GM04504 (cell line): Measurements from ENCODE around the gene TOR1AIP2.
"Not testable (repeated sequence)": the region's sequence is repeated elsewhere in the genome, so short reads cannot be mapped to it uniquely, and the experiment has no call there.

Experiments used
- DNase-seq: peaks from one replicate; pipeline ENCODE4 v3.0.0-alpha.2; 2012; ENCODE audit warnings: low read depth

Gene TOR1AIP2

DNA sequence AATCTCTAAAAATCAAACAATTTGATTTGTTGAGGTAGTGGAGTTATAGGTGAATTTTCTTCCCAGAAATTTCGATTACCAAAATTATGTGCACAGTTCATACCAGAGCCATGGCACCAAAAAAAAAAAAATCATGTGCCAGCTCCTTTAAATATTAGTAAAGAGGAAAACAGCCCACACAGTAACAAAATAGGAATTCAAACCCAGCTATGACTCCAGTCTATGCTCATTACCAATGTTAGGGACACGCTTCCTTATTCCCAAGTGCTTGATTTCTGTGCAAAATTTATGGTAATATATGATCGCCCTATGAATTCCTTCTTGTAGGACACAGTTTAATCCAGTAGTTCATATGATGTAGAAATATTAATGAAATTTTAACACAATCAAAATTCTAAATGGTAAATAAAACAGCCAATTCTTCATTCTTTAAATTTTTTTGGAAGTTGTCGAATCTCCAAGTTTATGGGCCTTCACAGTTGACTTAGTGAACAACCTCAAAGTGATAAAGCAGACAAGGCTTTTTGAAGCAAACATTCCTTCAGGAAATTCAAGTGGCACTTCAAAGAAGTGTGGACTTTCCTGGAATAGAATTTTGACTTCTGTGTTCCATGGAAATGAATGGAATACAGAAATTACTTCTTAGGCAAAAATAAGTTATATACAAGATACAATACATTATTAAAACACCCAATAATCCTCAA is 1.9 kb downstream of the TOR1AIP2 start:
- no peak for DNase-seq

DNA sequence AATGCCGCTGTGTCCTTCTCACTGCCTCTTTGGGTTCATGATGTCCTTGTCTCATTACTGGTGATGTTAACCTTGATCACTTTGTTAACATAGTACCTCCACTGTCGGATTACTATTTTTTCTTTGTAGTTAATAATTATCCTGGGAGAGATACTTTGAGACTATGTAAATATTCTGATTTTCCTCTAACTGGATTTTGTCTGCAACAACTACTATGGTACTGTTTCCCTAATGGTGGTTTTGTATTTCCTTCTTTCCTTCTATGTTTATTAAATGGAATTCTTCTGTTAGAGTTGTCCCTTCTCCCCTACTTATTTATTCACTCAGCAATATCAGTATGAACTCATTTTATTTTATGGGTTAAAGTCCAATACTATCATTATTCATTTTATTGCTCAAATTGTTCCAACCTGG is 4.2 kb downstream of the TOR1AIP2 start:
- no peak for DNase-seq

DNA sequence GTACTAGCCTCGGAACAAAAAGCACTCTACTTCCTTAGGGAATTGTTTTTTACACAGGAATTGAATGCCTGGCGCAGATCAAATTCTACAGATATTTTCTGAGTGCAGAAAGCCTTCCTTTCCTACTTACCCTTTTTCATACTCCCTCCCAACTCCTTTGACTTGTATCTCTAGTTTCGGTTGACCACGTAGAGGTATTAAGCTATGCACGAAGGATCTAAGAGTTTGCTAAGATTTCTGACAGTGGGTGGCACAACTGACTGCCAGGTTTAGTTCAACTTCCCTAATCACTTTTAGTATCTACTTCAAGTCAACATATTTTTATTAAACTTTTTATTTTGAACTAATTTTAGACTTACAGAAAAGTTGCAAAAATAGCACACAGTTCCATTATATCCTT is 5.0 kb downstream of the TOR1AIP2 start:
- no peak for DNase-seq

DNA sequence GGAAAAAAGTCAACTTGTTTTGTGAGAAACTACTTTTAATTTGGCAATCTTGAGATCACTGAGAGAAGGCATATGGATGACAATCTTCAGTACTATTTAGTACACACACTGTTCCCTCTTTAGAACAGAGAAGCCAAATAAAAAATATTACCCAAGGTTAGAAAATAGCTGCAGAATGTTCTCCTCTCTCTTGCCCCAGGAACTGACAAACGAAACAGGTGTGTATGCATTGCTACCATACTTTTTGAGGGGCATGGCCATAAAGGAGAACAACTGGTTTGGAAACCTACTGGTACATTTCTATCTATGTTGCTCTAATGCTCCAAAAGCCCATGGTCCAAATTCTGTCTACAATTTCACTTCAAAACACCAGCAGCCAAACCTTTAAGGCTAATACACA is 5.7 kb downstream of the TOR1AIP2 start:
- DNase-seq = no peak

DNA sequence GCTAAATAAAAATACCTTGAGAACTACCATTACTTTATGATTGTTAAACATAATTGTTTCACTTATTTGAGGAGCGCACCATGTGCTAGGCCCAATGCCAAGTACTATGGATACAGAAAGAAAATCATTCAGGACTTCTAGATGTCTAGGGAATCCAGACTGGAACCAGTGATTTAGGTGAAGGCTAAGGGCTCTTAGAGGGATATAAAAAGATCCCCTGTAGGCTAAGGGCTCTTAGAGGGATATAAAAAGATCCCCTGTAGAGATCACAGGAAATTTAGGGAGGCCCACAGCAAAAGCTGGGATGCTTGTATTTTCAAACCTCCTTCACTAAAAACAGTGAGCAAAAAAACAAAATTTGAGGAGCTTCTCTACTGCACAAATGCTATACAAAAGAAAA is 6.7 kb downstream of the TOR1AIP2 start:
- DNase-seq = no peak

DNA sequence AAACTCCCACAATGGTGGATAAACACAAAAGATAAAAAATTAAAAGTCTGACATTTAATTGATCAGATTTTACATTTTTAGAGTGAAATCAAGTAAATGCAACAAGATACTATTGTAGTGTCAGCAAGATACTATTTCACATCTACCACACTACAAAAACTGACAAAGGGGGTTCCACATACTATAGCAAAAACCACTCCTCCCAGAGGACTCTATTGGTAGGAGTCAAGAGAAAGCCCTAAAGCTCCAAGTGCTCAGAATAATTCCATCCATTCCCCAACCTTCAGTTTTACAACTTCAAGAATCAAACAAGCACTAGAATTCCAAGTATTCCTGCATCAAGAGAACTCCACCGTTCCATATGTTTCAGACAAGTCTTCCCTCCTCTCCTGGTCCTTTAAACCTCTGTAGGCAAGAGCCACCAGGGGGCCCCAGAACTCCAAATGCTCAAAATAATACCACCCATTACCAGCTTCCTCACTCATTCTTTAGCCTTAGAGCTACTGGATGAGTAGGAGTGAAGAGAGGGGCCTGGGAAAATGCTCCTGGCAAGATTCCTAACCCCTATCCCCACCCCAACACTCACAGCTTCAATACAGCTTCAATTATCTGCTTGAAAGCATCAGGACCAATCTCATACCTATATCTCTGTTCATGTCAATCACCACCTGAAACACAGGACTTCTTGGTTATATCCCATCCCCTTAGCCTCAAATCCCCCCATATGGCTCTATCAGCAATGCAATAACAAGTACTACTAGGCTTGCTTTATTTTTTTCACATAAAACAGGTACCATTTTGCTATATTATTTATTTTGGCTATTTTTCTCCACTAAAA is 9.9 kb downstream of the TOR1AIP2 start:
- DNase-seq = no peak

DNA sequence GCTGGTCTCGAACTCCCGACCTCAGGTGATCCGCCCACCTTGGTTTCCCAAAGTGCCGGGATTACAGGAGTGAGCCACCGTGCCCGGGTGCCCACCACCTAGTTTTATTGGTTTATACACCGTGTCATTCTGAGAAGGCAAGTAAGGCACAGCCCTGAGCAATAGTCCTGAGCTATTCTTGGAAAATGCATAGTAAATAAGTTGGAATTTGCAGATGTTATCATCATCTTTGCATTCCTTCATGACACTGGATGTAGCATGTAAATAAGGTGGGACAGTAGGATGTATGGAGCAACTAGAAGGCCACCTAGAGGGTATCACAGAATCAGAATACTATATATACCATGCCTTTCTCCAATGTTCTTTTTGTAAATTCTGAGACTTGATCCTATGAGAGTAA is 11.0 kb downstream of the TOR1AIP2 start:
- no peak for DNase-seq

DNA sequence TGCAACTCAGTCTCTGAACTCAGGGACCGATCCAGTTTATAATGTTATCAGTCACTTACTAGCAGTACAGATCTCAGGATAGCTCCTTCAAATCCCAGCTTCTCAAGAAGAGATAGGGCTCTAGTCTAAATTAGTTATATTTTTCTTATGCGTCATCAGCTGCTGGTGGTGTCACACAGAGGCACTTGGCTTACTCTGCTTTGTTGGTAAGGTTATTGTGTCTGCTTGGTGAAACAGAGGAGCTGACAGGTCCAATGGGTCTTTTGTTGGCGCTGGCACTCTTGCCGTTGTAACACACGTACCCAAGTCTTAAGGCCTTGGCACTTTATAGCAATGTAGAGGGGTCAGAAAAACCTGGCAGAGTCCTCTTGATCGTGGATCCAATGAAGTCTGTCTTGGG is 12.2 kb downstream of the TOR1AIP2 start:
- no peak for DNase-seq

DNA sequence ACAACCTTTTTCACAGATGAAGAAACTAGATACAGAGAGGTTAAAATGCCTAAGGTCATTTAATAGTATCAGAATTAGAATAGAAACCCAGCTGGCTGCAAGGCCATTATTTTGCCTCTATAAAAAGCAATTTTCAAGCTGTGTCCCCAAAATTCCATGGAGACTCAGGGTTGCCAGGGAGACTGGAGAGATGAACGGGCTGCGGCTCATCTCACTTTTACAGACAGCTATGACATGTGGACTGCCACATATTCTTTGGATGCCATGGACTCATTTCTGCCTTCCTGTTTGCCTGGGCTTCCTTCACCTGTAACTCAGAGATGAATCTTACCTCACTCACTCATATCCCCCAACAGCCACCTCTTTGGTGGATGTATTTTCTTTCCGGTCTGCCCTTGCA is 17.0 kb downstream of the TOR1AIP2 start:
- DNase-seq = no peak

DNA sequence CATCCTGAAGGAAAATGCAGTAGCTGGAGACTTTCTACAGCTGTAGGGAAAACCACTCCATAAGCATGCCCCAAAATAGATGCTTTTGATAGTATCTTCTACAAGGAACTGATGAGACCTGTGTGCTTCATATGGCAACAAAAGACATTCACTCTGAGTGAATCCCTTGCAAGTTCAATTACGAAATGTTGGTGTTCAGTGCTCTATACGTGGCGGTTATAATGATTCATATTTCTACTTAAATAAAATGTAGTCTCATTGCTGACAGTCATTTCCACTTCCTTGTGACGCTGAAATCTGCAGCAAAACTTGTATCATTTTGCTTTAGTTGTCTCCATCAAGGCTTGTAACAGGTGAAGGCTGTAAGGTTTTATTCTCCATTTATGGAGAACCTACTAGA is 20.6 kb downstream of the TOR1AIP2 start:
- no peak for DNase-seq

DNA sequence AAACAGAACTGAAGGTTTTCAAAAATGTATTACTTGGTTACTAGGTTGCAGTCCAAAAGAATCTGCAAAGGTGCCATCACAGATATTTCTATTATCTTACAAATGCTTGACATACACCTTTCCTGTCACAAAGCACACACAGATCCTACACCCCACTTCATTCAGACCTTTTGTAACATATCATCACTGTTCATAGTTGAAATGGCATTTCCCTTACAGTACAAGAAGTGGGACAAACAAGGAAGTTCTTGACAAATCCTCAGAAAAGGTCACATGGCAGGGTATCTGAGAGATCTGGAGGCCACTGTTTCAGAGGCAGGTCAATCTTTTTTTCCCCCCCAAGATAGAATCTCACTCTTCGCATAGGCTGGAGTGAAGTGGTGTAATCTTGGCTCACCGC is 21.3 kb downstream of the TOR1AIP2 start:
- DNase-seq = no peak

DNA sequence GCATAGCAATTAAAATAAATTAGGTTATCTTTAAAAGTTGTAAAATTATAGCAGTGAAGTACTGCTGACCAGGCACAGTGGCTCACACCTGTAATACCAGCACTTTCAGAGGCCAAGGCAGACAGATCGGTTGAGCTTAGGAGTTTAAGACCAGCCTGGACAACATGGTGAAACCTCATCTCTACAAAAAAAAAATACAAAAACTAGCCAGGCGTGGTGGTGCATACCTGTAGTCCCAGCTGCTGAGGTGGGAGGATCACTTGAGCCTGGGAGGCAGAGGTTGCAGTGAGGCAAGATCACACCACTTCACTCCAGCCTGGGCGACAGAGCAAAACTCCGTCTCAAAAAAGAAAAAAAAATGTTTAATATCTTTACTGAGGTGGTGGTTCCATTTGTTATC is 21.8 kb downstream of the TOR1AIP2 start:
- DNase-seq = not testable (repeated sequence)

DNA sequence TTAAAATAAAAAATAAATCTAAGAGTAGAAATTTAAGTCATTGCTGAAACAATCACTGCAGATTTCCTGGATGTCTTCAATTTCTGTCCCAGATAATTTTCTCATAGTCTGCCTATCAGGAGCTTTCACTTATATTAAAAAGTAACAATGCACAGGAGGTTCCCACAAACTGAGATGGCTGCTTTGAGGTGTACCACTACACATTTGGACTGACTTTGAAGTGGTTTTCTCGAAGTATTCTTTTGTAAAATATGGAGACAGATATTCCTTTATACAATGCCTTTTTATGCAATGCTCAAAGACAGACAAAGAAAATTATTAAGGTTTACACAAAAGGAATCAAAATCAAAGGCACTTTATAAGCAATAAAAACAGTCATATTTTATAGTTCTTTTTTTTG is 24.5 kb downstream of the TOR1AIP2 start:
- no peak for DNase-seq

DNA sequence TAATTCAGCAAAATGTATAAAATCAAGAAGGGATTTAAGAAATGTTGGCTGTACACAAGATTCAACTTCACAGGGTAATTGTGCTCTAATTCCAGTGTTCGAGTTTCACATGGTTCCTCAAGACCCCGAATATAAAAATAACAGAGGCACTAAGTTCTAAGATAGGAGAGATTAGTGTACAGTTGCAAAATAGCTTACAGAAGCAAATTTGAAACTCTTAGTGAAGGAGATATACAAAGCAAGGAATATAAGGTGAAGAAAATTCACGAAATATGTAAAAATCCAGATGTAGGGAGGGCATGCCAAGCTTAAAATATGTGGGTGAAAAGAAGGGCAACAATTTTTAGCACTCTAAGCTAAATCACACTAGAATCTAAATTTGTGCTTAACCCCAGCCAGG is 29.4 kb downstream of the TOR1AIP2 start:
- DNase-seq = no peak

DNA sequence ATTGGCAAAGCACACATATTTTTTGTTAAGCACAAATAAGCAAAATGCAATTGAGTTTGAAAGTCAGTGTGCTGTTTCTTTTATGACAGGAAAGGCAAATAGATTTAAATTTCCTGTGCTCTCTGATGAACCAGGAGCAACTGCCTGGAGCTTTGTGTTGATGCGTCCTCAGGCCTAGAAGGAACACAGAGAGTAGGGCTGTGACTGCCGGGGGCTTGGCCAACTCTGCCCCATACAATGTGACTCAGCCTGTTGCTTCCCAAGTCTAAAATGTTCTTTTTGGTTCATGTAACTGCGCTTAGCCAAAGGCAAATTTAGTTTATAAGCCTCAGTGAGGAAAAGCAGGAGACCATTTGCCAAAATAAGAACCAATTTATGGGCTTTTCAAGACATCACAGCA is 37.5 kb downstream of the TOR1AIP2 start:
- no peak for DNase-seq

DNA sequence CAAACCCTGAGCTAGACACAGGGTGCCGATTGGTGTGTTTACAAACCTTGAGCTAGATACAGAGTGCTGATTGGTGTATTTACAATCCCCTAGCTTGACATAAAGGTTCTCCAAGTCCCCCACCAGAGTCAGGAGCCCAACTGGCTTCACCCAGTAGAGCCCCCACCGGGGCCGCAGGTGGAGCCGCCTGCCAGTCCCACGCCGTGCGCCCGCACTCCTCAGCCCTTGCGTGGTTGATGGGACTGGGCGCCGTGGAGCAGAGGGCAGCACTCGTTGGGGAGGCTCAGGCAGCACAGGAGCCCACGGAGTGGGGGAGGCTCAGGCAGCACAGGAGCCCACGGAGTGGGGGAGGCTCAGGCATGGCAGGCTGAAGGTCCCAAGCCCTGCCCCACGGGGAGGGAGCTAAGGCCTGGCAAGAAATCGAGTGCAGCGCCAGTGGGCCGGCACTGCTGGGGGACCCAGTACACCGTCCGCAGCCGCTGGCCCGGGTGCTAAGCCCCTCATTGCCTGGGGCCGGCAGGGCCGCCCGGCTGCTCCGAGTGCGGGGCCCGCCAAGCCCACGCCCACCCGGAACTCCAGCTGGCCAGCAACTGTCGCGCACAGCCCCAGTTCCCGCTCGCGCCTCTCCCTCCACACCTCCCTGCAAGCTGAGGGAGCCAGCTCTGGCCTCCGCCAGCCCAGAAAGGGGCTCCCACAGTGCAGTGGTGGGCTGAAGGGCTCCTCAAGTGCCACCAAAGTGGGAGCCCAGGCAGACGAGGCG is 40.7 kb downstream of the TOR1AIP2 start:
- not testable (repeated sequence) for DNase-seq

DNA sequence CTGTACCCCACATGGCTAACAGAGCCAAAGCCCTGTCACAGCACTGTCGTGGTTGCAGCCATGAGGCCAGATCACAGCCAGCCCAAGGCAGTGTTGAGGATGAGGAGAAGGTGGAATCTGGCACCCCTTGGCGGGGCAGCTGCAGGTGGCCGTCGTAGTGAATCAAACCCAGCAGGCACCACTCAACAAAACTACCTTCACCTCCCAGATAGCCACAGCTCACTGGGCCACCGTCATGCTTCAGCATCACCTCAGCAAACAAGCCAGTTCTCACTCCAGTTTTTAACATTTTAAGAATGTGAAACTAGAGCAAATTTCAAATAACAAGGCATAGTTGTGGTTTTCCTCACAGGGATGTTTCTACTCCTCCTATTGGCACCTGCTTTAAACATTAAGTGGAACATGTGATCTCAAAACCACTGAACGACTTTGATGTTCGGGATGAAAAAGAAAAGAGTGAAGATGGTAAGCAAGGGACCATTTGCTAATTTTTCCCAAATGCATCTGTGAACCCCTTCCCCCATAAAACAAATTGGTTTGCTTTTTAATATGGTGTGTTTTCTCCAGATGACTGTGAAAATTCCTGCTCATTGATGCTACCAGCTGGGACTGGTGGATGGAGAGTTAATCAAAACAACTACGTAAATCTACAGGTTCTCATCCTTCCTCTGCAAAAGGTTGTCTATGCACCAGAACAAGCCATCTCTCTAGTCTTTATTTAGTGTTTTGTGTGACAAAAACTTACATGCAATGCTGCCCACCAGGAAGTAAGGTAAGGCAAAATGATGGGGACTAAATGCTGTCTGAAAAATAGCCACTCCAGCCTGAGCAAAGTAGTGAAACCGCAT is 45.5 kb downstream of the TOR1AIP2 start:
- DNase-seq = no peak

DNA sequence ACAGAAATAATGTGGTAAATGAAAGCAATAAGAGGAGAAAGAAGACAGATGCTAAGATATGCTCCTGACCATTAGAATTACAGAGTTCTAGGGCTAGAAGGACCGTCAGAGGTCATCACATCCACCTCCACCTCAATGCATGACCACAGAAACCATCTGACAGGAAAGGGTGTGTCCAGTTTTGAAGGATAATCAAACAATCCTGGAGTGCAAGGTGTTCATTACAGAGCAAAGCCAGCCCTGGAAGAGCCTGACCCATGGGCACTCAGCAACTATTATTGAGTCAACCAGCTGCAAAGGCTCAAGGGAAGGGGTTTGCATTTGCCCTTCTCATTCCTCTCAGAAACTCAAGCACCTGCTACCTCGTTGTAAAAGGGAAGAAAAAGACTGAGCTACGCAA is 46.4 kb downstream of the TOR1AIP2 start:
- DNase-seq = no peak

DNA sequence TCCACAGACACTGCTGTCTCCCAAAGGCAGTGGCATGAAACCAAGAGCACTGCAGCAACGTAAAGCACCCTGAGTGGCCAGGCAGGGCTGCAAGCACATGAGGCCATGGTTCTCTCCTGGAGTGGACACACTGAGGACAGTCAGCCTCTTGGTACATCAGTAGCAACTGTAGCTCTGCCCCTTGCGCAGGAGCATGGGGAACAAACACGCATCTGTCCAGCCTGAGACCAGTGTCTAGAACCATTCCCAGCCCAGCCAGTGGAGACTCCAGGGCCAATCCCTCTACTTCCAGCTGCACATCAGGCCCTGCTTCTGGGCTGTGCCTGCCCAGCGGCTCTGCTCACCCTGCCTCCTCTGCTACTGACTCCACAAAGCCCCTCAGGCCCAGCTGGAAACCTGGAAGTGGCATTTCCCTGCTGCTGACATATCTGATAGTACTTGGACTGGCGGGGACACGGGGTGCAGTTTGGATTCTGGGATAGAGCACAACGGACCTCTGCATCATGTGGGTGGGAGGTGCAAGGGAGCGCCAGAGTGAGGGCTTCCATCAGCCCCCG is 49.0 kb downstream of the TOR1AIP2 start:
- no peak for DNase-seq

DNA sequence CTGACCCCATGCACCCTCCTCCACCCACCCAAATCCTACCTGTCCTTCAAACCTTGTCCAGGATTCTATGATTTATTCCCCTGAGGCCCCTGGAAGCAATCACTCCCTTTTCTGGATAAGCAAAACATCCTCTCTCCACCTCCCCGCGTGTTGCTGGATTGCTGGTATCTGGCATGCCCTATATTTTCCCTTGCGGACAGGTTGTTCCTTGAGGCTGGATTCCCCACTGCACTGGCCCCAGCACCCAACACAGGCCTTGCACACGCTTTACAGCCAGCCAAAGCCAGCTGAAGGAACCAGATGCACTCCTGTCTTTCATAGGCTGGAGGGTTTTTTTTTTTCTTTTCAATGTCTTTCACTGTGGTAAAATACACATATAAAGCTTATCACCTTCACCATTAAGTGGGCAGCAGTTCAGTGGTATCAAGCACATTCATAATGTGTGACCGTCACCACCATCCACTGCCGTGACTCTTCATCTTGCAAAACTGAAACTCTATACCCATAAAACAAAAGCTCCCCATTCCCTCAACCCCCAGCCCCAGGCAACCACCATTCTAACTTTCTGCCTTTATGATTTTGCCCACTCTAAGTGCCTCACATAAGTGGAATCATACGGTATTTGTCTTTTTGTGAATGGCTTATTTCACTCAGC is 50.9 kb downstream of the TOR1AIP2 start:
- no peak for DNase-seq

DNA sequence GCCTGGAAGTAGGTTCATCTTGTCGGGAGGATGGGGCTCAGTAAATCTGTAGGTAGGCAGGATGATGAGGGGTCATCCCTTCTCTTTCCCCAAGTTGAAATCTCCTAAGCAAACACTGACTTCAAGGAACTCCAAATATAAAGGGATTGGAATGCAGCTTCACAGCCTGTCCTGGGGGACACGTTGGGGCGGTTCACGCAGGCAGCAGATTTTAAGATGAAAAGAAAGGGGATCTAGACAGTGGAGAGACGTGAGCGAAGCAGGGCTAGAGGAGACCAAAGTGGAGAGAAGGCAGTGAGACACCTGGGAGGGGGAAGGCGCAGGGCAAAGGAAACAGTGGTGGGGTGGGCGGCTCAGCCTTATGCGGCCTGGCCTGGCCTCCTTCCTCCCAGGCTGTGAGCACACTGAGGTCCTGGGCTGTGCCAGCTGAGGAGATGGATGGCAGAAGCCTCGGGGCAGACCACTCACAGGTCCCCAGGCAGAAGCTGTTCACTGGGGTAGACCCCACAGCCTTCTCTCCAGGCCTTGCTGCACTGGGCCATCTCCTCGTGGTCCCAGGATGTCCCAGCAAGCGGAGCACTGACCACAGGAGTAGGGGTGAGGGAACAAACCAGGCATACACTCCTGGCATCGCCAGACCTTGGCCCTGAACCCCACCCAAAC is 51.7 kb downstream of the TOR1AIP2 start:
- DNase-seq = no peak
